CD4-positive, alpha-beta T cell treated with Interleukin-17A for 4 hours (primary cell): Measurements from ENCODE around the gene ZNF524.
"Not testable (repeated sequence)": the region's sequence is repeated elsewhere in the genome, so short reads cannot be mapped to it uniquely, and the experiment has no call there.

Experiments
- DNase-seq: peaks from one replicate; pipeline ENCODE4 v3.0.0-alpha.2; 2020; ENCODE audit warnings: mixed read lengths

The ZNF524 gene

GRCh38 chr19:55599842-55600661, at the start of gene ZNF524:
Gene ZNF524 (plus strand): TSS chr19:55600288. CDS start chr19:55602113, 1,825 bp downstream.
- peak; percentile 86 for DNase-seq

- DNase-seq, result no peak
These were observed 49.8 kb upstream of the ZNF524 start for GRCh38 chr19:55550321-55550650.

- DNase-seq, result no peak
These were observed 47.9 kb upstream of the ZNF524 start for GRCh38 chr19:55552206-55552605.

- no peak for DNase-seq
These were observed 47.5 kb upstream of the ZNF524 start for GRCh38 chr19:55552620-55553019.

GRCh38 chr19:55553217-55554182, 46.6 kb upstream of the ZNF524 start:
- no peak for DNase-seq

- no peak for DNase-seq
These were observed 45.8 kb upstream of the ZNF524 start for GRCh38 chr19:55554302-55554701.

- DNase-seq, result no peak
These were observed 45.3 kb upstream of the ZNF524 start for GRCh38 chr19:55554741-55555152.

GRCh38 chr19:55559684-55560083, 40.4 kb upstream of the ZNF524 start:
- DNase-seq, result no peak

- DNase-seq, result no peak
These were observed 36.8 kb upstream of the ZNF524 start for GRCh38 chr19:55563261-55563690.

GRCh38 chr19:55566823-55567222, 33.3 kb upstream of the ZNF524 start:
- no peak for DNase-seq

GRCh38 chr19:55567708-55568328, 32.3 kb upstream of the ZNF524 start:
- no peak for DNase-seq

- not testable (repeated sequence) for DNase-seq
These were observed 30.6 kb upstream of the ZNF524 start for GRCh38 chr19:55569477-55569876.

GRCh38 chr19:55573929-55574328, 26.2 kb upstream of the ZNF524 start:
- not testable (repeated sequence) for DNase-seq

- no peak for DNase-seq
These were observed 23.3 kb upstream of the ZNF524 start for GRCh38 chr19:55576746-55577145.

- DNase-seq, result no peak
These were observed 21.9 kb upstream of the ZNF524 start for GRCh38 chr19:55578031-55578760.

GRCh38 chr19:55578761-55579747, 21.0 kb upstream of the ZNF524 start:
- no peak for DNase-seq

GRCh38 chr19:55579766-55580621, 20.1 kb upstream of the ZNF524 start:
- no peak for DNase-seq

- DNase-seq, result peak; percentile 78
These were observed 19.4 kb upstream of the ZNF524 start, which contains the start of gene ZNF579 for GRCh38 chr19:55580628-55581144. Gene ZNF579 (minus strand): TSS chr19:55580848. CDS start chr19:55579639, 1,209 bp downstream.

GRCh38 chr19:55581145-55581822, 18.8 kb upstream of the ZNF524 start:
- DNase-seq, result peak; percentile 35
